Raji (cell line): Measurements from ENCODE around the gene ADGRF1.

Experiments used
- POLR2A ChIP-seq: IDR thresholded peaks from 2 replicates; pipeline ENCODE4 v1.6.1; 2011; ENCODE audit warnings: low read depth, low read length, control low read depth; ENCODE audit not compliant: insufficient read depth

Gene ADGRF1

DNA sequence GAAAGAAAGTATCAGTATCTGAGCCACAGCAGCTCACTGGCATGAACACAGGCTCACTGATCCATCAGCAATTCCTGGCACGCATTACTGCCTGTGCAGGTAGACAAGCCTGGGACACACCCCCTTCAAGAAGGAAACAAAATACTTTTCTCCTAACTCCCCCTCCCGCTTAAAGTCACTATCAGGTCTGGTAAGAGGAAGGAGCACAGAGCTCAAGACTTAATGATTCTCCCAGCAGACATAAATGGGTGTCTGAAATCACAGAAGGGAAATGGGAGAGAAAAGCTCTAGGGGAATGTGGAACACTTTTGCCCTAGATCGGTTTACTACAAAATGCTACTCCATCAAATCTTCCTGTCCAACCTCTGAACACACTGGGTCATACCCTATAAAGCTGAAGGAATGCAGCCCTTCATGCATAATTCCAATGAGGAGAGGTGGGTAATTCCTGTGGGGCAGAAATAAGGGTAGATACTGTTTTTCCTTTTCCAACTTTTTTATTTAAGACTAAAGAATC, at the start of gene ADGRF1:
Gene ADGRF1, minus strand, starts transcription at position 58 of the 517 bp plus-strand sequence. CDS start 13,271 bp downstream, outside the sequence.
- TF ChIP-seq POLR2A, result no peak

DNA sequence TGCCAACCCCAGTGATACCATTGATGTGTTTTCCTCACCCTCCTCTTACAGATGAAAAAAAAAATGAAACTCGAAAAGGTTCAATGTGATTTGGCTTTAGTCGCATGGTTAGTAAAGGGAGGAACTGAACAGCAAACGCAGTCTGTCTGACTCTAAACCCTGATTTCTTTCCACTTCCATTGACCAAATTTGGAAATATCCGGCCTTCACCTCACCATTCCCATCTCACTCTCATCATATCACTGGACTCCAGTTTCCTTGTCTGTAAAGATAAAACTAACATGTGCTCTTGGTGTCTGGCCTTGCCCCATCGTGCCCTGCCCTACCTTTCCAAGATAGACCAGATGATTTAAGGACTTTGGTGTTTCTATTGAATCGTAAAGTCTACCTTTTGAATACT, 48.7 kb upstream of the ADGRF1 start:
- no peak for TF ChIP-seq POLR2A

- no peak for TF ChIP-seq POLR2A
Measured at GRCh38 chr6:47086051-47086770, 44.1 kb upstream of the ADGRF1 start.

DNA sequence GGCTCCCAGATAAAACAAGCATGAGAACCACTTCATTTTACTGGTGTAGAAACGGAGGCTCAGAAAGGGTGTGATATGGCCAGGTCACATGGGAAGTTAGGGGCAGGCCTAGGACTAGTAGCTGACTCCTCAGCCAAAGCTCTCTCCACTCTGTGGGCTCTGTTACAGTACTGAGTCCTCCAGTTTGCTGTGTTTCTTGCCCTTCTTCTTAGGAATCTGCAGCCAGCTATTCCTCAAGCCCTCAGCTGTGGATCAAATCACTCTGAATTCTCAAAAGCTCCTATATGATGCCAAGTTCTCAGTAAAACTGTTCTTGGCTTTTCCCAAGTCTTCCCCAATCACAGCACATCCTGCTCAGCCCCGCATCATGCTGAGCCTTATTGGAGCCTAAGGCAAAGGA, 42.5 kb upstream of the ADGRF1 start:
- TF ChIP-seq POLR2A, result no peak

GRCh38 chr6:47083586-47084047, 41.5 kb upstream of the ADGRF1 start:
- TF ChIP-seq POLR2A, result no peak

DNA sequence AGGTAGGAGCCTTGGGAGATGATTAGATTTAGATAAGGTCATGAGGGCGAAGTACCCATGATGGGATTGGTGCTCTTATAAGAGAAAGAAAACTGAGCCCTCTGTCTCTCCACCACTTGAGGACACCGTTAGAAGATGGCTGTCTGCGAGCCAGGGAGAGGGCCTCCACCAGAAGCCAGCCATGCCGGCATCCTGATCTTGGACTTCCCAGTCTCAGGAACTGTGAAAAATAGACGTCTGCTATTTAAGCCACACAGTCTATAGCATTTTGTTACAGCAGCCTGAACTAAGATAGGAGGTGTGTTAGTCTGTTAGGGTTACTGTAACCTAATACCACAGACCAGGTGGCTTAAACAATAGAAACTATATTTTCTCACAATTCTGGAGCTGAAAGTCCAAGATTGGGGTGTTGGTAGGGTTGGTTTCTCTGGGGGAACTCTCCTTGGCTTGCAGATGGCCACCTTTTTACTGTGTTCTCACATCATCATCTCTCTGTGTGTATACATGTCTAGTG, 38.0 kb upstream of the ADGRF1 start:
- no peak for TF ChIP-seq POLR2A

DNA sequence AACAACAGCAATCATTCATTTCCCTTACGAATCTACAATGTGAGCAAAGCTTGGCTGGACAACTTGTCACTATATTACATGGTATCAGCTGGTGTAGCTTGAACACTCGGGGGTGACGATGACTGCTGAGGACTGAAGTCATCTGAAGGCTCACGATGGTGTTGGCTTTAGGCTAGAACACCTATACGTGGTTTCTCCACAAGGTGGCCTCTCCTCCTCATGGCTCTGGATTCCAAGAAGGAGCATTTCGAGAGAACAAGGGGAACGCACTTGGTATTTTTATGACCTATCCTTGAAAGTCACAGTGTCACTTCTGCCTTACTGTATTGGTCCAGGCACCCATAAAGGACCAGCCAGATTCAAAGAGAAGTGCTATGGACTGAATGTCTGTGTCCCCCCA, 37.5 kb upstream of the ADGRF1 start:
- TF ChIP-seq POLR2A, result no peak

DNA sequence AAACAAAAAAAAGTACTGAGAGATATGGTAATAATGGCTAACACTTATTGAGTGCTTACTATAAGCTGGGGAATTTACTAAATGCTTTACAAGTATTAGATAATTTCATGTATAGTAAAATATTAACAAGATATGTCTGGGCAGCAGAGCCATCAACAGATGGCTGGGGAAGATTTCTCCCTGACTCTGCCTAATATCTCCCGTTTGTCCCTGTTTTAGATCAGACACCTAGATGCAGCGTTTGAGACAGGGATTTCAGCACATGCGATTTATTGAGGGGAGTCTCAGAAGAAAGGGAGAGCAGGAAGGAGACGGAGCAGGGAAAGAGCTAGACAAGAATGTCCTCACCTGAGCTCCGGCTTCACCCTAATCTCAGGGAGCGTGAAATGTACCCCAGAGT, 36.9 kb upstream of the ADGRF1 start:
- TF ChIP-seq POLR2A, result no peak

- no peak for TF ChIP-seq POLR2A
Measured at GRCh38 chr6:47076422-47077344, 34.6 kb upstream of the ADGRF1 start.

DNA sequence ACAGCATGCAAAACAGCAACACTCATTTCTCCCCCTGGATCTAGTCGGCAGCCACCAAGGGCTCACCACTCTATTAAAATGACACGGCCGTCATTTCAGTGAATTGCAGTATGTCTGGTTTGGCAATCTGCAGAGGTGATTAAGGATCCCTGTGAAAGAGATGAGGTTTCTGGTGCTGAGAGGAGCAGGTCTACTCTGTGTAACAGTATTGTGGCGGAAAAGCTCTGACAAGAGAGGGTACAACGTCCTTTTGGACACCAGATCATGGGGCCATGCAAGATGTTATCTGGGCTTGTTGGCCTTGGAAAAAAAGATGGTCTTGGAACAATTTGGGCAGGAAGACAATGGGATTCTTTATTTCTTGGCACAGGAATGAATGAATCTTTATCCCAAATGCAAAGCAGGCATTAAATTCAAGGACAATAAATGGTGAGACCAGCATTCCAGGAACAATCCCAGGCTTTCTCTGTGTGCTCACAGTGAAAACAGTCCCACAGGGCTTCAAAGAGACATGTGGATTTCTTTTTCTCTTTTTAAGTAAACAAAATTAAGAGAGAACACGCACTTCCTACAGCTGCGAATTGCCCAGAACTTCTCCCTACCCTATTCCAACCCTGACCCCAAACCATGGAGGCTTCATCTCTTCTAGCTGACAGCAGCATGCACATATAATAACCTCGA, 33.7 kb upstream of the ADGRF1 start:
- no peak for TF ChIP-seq POLR2A

DNA sequence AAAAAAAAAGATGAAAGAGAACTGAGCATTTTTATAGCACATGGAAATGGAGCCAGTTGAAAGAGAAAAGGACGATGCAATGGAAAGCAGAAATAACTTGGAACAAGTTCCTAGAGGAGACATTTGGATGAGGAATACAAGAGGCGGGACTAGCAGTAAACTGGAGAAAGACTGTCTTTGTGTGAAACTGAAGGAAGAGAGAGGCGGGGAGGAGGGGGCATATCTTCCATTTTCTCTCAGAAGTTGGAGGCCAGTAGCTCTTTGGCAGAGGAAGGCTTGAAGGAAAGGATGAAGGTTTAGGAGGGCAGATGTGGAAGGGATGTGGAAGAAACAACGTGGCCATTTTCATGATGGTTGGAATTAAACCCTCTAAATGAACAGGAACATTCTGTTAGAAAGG, 33.0 kb upstream of the ADGRF1 start:
- TF ChIP-seq POLR2A, result no peak

GRCh38 chr6:47073125-47074110, 31.3 kb upstream of the ADGRF1 start:
- no peak for TF ChIP-seq POLR2A

GRCh38 chr6:47072667-47073066, 30.5 kb upstream of the ADGRF1 start:
- TF ChIP-seq POLR2A, result no peak

DNA sequence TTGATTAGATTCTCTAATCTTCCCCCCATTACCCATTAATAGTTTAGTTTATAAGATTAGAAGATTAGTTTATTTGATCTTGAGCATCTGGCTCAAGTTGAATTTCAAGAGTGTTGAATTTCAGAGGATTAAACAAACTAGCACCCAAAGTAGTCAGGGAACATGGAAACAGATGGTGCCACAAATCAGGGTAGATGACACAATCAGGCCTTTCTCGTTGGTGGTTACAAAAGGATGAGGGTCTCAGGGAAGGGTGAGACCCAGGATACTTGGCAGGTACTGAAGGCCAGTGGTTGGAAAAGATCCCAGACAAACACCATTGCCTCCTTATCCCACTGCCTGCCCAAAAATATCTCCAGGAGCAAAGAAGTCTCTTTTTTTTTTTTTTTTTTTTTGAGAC, 29.5 kb upstream of the ADGRF1 start:
- no peak for TF ChIP-seq POLR2A

DNA sequence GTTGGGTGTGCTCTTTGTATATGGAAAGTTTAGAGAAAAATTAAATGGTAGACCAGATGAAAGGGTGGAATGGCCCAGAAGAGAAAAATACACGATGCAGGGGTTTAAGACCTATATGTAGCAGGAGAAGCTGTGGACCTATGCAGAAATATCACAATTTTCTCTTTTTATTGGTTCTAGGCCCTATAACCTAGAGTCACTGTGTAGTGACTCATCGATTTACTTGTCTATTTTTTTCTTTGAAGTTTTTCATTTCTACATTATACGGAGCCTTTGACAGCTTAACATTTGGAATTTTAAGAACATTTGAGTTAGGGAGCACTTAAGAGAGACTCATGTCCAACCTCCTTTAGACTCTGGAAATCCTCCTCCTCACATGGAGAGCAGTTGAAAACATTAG, 28.3 kb upstream of the ADGRF1 start:
- no peak for TF ChIP-seq POLR2A
